Neural progenitor cell (in vitro differentiated cells): ENCODE measurements around the gene RRP8. TPM values are rescaled to one million over a fixed set of nuclear protein-coding genes. Genes with fewer than 3 reads are reported as not detected.

ENCODE experiments used
- DNase-seq: peaks from one replicate; pipeline ENCODE4 v3.0.0-alpha.2; 2016; ENCODE audit warnings: low spot score
- H2AFZ ChIP-seq: fragments of 200-600 bp; sonication (generic); replicated peaks from 2 replicates; pipeline ENCODE4 v1.6.1; 2016; ENCODE audit warnings: antibody characterized with exemption
- H3F3A ChIP-seq: fragments of 200-600 bp; sonication (generic); 2 replicates; pipeline ENCODE4 v1.6.1; 2016; ENCODE audit warnings: antibody characterized with exemption, low read depth
- H3K27ac ChIP-seq: fragments of 200-600 bp; sonication (generic); 2 replicates; pipeline ENCODE4 v1.5.1; 2016; ENCODE audit warnings: mild to moderate bottlenecking
- H3K27me3 ChIP-seq: fragments of 200-600 bp; sonication (generic); 2 replicates; pipeline ENCODE4 v1.6.1; 2016; ENCODE audit warnings: mild to moderate bottlenecking, moderate library complexity
- H3K36me3 ChIP-seq: fragments of 200-600 bp; sonication (generic); 2 replicates; pipeline ENCODE4 v1.5.1; 2016
- H3K4me1 ChIP-seq: fragments of 200-600 bp; sonication (generic); 2 replicates; pipeline ENCODE4 v1.6.1; 2016; ENCODE audit warnings: mixed run types
- H3K4me2 ChIP-seq: fragments of 200-600 bp; sonication (generic); 2 replicates; pipeline ENCODE4 v1.6.1; 2016
- H3K4me3 ChIP-seq: fragments of 200-600 bp; sonication (generic); 2 replicates; pipeline ENCODE4 v1.5.1; 2016
- H3K79me2 ChIP-seq: fragments of 200-600 bp; sonication (generic); 2 replicates; pipeline ENCODE4 v1.6.1; 2016; ENCODE audit warnings: low read depth
- H3K9ac ChIP-seq: fragments of 200-600 bp; sonication (generic); 2 replicates; pipeline ENCODE4 v1.6.1; 2016
- H3K9me3 ChIP-seq: fragments of 200-600 bp; sonication (generic); 2 replicates; pipeline ENCODE4 v1.5.1; 2016; ENCODE audit warnings: low read depth
- H4K20me1 ChIP-seq: fragments of 200-600 bp; sonication (generic); 2 replicates; pipeline ENCODE4 v1.6.1; 2016; ENCODE audit warnings: low read depth
- H3K27ac Mint-ChIP-seq: 3 replicates; pipeline ENCODE4 v1.8.0; 2021; ENCODE audit warnings: mixed read lengths
- H3K27me3 Mint-ChIP-seq: 2 replicates; pipeline ENCODE4 v1.8.0; 2022; ENCODE audit warnings: low read depth, mild to moderate bottlenecking, inconsistent platforms, moderate library complexity, mixed read lengths; ENCODE audit not compliant: insufficient read depth
- H3K36me3 Mint-ChIP-seq: 3 replicates; pipeline ENCODE4 v1.8.0; 2021; ENCODE audit warnings: mixed read lengths
- H3K4me1 Mint-ChIP-seq: 3 replicates; pipeline ENCODE4 v1.8.0; 2021; ENCODE audit warnings: mixed read lengths
- H3K4me3 Mint-ChIP-seq: 3 replicates; pipeline ENCODE4 v1.8.0; 2021; ENCODE audit warnings: mild to moderate bottlenecking, moderate library complexity, mixed read lengths
- H3K9me3 Mint-ChIP-seq: 3 replicates; pipeline ENCODE4 v1.8.0; 2020; ENCODE audit warnings: mixed read lengths
- CTCF ChIP-seq: fragments of 200-600 bp; sonication (generic); IDR thresholded peaks from 2 replicates; pipeline ENCODE4 v1.5.1; 2017; ENCODE audit warnings: antibody characterized with exemption, mild to moderate bottlenecking
- EZH2 ChIP-seq: fragments of 200-600 bp; sonication (generic); IDR thresholded peaks from 2 replicates; pipeline ENCODE4 v1.6.1; 2017; ENCODE audit warnings: antibody characterized with exemption, mild to moderate bottlenecking, moderate library complexity
- EZH2phosphoT487 ChIP-seq: fragments of 200-600 bp; sonication (generic); IDR thresholded peaks from 2 replicates; pipeline ENCODE4 v1.6.1; 2017; ENCODE audit warnings: antibody characterized with exemption
- total RNA-seq: library from RNA; depleted of rRNA; stranded (reverse); fragments of >200 nt; gene quantifications from 2 replicates; pipeline ENCODE4 v1.2.3, GENCODE V29; 2015; ENCODE audit warnings: low replicate concordance

Gene RRP8
- total RNA-seq, 1 donor from 2014 or later = 16.0 TPM

DNA sequence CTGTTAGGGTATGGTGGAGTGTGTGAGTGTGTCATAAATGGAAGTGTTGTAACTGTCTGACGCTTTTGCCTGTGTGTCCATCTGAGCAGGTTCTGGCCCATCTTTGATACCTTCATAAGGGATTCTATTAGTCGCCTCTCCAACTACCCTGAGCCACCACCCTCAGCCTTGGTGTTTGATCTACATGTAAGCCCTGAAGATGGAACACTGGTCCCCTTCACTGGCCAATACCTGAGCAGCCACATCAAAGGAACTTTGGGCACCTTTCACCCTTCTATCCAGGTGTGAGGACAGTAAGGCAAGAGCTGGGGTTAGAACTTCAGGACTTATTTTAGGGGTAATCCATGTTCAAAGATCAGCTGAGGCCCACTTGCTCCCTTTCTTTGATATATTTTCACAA lies 55.3 kb downstream of the RRP8 start:
- no peak overlapping the region for H3K4me3 ChIP-seq
- H3K9me3 ChIP-seq = no peaks in the 10 kb centered on the region
- Mint-ChIP-seq H3K4me1 (no peaks in the 10 kb centered on the region), H3K4me3 (peak overlapping the region; percentile 5), H3K27me3 (peaks cover 2% of the 10 kb centered on the region), H3K9me3 (no peaks in the 10 kb centered on the region), H3K36me3 (no peaks in the 10 kb centered on the region), H3K27ac (no peak overlapping the region)
- H3K4me2 ChIP-seq = no peak overlapping the region
- no peaks in the 10 kb centered on the region for H3K4me1 ChIP-seq
- no peak for DNase-seq
- H2AFZ ChIP-seq = no peak overlapping the region
- H3K36me3 ChIP-seq = no peaks in the 10 kb centered on the region
- no peak overlapping the region for H3K9ac ChIP-seq
- no peaks in the 10 kb centered on the region for H3K79me2 ChIP-seq
- H3K27me3 ChIP-seq = no peaks in the 10 kb centered on the region
- no peaks in the 10 kb centered on the region for H4K20me1 ChIP-seq
- H3K27ac ChIP-seq = no peak overlapping the region
- H3F3A ChIP-seq = no peaks in the 10 kb centered on the region
- TF ChIP-seq EZH2phosphoT487 (no peak), EZH2 (no peak), CTCF (no peak)

- no peak for TF ChIP-seq EZH2
- TF ChIP-seq CTCF = no peak
- TF ChIP-seq EZH2phosphoT487 = no peak
- no peak for DNase-seq
- no peaks in the 10 kb centered on the region for H4K20me1 ChIP-seq
These were observed 56.2 kb downstream of the RRP8 start for GRCh38 chr11:6547177-6547576.

DNA sequence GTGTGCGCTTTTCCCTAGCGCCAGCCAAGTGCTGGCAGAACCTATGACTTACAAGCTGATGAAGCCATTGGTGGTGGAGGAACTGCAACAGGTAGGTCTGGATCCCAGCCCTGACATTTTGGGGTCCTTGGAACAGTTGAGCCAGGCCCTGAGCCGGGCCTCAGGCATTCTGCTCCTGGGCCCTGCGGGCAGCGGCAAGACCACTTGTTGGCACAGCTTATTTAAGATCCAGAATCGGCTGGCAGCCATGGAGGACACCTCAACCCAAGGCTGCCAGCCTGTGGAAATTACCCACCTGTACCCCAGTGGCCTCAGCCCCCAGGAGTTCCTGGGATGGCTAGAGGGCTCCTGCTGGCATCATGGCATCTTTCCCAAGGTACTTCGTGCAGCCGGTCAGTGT lies 56.7 kb downstream of the RRP8 start:
- no peak overlapping the region for H3K27ac ChIP-seq
- TF ChIP-seq EZH2phosphoT487 = no peak
- no peak for TF ChIP-seq CTCF
- TF ChIP-seq EZH2 = no peak
- H3F3A ChIP-seq = no peaks in the 10 kb centered on the region
- H3K4me2 ChIP-seq = no peak overlapping the region
- H3K9me3 Mint-ChIP-seq = no peaks in the 10 kb centered on the region
- H3K4me1 Mint-ChIP-seq = no peaks in the 10 kb centered on the region
- H3K4me3 Mint-ChIP-seq = no peak overlapping the region
- H3K9ac ChIP-seq = no peak overlapping the region
- peaks cover 2% of the 10 kb centered on the region for H3K27me3 Mint-ChIP-seq
- H3K4me3 ChIP-seq = no peak overlapping the region
- H3K4me1 ChIP-seq = no peaks in the 10 kb centered on the region
- DNase-seq = no peak
- no peaks in the 10 kb centered on the region for H3K36me3 ChIP-seq
- no peaks in the 10 kb centered on the region for H3K9me3 ChIP-seq
- H3K27me3 ChIP-seq = no peaks in the 10 kb centered on the region
- no peaks in the 10 kb centered on the region for H3K79me2 ChIP-seq
- H3K36me3 Mint-ChIP-seq = no peaks in the 10 kb centered on the region
- no peaks in the 10 kb centered on the region for H4K20me1 ChIP-seq
- H2AFZ ChIP-seq = no peak overlapping the region
- no peak overlapping the region for H3K27ac Mint-ChIP-seq

More at GRCh38 chr11:6547177-6547576, 56.2 kb downstream of the RRP8 start:
- H3K36me3 Mint-ChIP-seq = no peaks in the 10 kb centered on the region
- Histone ChIP-seq H3K27me3 (no peaks in the 10 kb centered on the region), H3K4me2 (no peak overlapping the region), H3K9me3 (no peaks in the 10 kb centered on the region), H3K27ac (no peak overlapping the region), H3K9ac (no peak overlapping the region), H3F3A (no peaks in the 10 kb centered on the region), H3K79me2 (no peaks in the 10 kb centered on the region), H3K4me1 (no peaks in the 10 kb centered on the region), H3K36me3 (no peaks in the 10 kb centered on the region), H3K4me3 (no peak overlapping the region), H2AFZ (no peak overlapping the region)
- no peaks in the 10 kb centered on the region for H3K9me3 Mint-ChIP-seq
- H3K4me1 Mint-ChIP-seq = no peaks in the 10 kb centered on the region
- H3K27ac Mint-ChIP-seq = no peak overlapping the region
- no peak overlapping the region for H3K4me3 Mint-ChIP-seq
- peaks cover 2% of the 10 kb centered on the region for H3K27me3 Mint-ChIP-seq
